ENCODE measurements around the gene ESRRG.

DNA sequence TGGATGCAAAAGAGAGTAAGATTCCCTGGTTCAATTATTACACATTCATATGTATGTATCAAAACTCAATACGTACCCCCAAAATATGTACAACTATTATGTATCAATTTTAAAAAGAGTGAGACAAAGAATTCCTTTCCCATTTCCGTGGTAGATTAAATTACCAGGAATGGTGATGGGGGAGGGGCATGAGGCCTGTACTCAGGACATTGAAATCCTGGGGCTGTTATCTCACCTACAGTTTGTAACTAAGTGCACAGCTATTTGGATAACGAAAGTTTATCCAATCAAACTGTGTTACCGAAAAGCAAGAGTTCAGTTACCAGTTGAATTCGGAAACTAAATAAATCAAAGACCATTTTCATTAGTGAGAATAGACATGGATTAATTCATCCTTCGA is 8.3 kb upstream of the ESRRG start:
- TF ChIP-seq, protein P1, sequence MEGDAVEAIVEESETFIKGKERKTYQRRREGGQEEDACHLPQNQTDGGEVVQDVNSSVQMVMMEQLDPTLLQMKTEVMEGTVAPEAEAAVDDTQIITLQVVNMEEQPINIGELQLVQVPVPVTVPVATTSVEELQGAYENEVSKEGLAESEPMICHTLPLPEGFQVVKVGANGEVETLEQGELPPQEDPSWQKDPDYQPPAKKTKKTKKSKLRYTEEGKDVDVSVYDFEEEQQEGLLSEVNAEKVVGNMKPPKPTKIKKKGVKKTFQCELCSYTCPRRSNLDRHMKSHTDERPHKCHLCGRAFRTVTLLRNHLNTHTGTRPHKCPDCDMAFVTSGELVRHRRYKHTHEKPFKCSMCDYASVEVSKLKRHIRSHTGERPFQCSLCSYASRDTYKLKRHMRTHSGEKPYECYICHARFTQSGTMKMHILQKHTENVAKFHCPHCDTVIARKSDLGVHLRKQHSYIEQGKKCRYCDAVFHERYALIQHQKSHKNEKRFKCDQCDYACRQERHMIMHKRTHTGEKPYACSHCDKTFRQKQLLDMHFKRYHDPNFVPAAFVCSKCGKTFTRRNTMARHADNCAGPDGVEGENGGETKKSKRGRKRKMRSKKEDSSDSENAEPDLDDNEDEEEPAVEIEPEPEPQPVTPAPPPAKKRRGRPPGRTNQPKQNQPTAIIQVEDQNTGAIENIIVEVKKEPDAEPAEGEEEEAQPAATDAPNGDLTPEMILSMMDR (IDR thresholded peaks at IDR 0.05): no peak
- TF ChIP-seq POLR2A (IDR thresholded peaks at IDR 0.05) (no peak), POLR2AphosphoS5 (IDR thresholded peaks at IDR 0.05) (no peak)
